GM12873 (cell line): ENCODE data around the gene GLRX5.

Experiments used
- TF ChIP-seq, protein P1 (sequence below): IDR thresholded peaks from 2 replicates; pipeline ENCODE4 v1.5.1; 2012; ENCODE audit warnings: low read depth, mild to moderate bottlenecking, moderate library complexity, low read length, control low read depth; ENCODE audit not compliant: insufficient read depth; ENCODE audit errors: missing control alignments

Gene GLRX5

DNA sequence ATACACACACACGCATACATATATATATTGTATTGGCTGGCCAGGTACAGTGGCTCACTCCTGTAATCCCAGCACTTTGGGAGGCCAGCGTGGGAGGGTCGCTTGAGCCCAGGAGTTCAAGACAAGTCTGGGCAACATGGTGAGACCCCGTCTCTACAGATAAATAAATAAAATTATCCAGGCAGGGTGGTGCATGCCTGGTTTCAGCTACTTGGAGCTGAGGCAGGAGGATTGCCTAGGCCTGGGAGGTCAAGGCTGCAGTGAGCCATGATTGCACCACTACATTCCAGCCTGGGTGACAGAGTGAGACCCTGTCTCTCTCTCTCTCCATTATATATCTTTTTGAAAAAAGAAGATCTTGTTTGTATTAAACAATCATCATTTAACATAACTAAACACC is 13.8 kb upstream of the GLRX5 start:
- TF ChIP-seq, protein P1, sequence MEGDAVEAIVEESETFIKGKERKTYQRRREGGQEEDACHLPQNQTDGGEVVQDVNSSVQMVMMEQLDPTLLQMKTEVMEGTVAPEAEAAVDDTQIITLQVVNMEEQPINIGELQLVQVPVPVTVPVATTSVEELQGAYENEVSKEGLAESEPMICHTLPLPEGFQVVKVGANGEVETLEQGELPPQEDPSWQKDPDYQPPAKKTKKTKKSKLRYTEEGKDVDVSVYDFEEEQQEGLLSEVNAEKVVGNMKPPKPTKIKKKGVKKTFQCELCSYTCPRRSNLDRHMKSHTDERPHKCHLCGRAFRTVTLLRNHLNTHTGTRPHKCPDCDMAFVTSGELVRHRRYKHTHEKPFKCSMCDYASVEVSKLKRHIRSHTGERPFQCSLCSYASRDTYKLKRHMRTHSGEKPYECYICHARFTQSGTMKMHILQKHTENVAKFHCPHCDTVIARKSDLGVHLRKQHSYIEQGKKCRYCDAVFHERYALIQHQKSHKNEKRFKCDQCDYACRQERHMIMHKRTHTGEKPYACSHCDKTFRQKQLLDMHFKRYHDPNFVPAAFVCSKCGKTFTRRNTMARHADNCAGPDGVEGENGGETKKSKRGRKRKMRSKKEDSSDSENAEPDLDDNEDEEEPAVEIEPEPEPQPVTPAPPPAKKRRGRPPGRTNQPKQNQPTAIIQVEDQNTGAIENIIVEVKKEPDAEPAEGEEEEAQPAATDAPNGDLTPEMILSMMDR: no peak

DNA sequence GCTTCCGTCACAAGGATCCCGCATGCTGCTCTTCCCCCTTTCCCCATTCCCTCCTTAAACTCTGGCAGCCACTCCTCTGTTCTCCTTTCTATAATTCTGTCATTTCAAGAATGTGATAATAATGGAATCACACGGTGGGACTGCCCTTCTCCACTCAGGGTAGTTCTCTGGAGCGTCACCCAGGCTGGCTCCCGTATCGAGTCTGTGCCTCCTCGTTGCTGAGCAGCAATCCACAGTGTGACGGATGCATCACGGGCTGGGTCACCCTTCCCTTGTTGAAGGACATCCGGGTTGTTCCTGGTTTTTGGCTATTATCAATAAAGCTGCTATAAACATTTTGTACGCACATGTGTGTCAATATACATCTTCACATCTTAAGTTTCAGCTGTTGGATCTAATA is 12.7 kb upstream of the GLRX5 start:
- TF ChIP-seq, protein P1: no peak

DNA sequence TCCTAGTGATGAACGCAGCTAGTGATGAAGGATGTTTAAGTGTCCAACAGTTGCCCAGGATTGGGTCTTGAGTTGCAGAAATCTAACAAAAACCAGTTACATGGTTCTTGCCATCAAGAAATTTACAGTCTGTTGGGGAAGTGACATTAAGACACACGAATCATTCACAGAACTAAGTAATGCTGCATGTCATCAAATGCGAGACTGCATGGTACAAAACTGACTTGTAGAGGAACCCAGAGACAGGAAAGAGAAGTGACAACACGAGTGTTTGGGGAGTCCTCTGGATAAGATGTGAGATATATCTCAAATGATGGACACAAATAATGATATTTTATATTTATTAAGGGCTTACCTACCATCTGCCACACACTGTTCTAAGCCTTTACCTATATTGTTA is 12.3 kb upstream of the GLRX5 start:
- TF ChIP-seq, protein P1: no peak

DNA sequence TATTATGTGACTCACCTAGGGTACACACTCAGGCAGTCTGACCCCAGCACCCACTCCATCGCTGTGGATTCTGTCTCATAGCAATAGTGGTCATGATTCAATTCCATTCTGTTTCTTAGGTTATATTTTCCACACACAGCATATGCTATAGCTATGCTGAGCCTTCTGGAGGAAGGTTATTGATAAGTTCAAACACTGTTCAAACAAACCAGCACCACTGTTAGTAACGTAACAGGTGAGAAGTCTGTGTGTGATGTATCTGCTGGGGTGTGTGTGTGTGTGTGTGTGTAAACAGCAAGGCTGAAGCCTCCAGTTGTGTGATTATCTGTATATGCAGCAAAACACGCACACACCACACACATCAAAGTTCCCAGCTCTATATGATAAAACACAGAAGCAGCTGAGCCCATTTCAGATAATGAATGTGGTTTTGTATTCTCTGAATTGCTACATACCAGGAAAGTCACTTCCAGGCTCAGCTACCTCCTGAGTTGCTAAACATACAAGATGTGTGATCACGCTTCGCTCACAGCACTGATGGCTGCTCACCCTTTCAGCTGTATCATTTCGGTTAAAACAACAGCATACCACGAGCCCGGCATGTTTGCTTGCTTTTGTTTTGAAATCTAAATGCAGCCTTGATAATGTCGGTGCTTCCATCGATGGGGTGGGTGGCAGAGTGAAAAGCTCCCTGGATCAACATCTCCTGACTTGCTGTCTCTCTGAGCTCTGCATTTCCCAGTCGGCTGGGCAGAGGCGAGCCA is 11.6 kb upstream of the GLRX5 start:
- TF ChIP-seq, protein P1: no peak

DNA sequence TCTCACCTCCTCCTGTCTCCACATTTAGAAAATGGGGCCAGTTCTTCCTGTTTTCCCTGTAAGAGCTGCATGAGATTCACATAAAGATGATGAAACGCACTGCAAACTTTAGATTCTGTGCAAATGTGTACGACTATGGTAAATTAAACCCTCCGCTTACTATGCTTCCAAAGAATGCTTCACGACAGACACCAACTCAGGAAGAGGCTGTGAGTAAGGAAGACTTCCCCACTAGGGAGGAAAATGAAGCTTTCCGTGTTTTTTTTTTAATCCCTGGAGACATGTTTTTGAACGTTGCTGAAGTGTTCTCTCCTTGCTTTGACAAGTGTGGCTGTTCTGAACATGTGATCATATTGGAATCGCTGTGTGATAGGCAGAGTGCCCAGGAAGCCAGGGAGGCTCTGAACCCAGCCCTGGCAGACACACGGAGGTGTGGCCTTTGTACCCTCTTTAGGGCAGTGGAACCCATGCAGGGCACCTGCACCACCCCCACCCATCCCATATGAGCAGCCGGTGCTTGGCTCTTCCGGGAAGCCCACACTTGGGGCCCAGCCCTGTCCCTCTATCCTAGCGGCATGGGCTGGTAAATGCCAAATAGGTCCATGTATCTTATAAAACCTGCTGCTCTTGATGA is 10.9 kb upstream of the GLRX5 start:
- TF ChIP-seq, protein P1: no peak

DNA sequence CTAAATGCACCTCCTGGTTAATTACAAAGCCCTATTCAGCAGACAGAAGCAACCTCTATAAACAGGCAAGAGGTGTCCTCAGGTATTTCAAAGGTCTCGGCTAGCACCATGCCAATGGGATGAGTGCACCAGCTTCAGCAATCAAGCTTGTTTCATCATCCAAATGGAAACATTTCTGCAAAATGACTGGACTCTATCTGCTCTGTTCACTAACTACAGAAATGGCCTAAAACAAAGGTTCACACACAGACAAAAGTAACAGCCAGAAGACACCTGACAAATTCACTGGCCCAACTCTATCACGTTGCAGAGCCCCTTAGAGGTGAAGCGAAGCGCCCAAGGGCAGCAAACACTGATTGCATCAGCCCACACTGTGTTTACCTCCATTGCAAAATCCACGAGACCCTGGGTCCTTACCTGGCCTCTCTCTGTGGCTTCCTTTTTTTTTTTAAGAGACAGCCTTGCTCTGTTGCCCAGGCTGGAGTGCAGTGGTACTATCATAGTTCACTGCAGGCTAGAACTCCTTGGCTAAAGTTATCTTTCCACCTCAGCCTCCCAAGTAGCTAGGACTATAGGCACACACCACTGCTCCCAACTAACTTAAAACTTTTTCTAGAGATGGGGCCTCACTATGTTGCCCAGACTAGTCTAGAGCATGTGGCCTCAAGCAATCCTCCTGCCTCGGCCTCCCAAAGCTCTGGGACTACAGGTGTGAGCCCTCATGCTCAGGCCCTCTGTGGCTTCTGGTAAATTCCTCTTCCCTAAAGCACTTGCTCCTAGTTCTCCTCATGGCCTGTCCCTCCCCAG is 9.9 kb upstream of the GLRX5 start:
- TF ChIP-seq, protein P1: no peak

DNA sequence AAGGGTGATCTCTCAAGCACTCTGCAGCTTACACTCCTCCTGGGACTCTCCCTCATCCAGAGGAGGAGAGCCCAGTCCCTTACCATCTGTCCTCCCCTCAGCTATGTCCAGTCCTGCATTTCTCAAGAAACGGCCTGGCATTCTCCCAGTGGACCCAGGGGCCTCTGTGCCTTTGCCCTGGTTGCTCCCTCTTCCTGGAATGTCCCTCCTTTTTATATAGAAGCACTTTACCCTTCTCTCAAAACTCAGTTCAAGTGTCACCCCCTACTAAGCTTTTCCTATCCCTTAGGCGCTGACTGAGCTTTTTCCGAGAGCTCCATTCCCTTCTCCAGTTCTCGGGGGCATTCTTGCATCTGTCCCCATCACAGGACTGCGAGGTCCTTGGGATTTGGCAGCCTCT is 8.9 kb upstream of the GLRX5 start:
- TF ChIP-seq, protein P1: no peak
